Adrenal gland (tissue), 12 donors: ENCODE results near the gene MTAP. TPM values are rescaled to one million over a fixed set of nuclear protein-coding genes. Genes with fewer than 3 reads are reported as not detected.

Experiments
- DNase-seq, 7 donors: peaks; one replicate each; pipeline ENCODE4 v3.0.0-alpha.2; 2019 to 2020
- H3K27ac ChIP-seq, 5 donors: fragments of 200-600 bp; sonication (generic) in 4 of 5; 1 replicate in 3 of 5; 2 replicates in 2 of 5; pipeline versions ENCODE4 v1.5.1 to v1.8.0; 2016 to 2020; ENCODE audit warnings: mild to moderate bottlenecking in 1 of 5
- H3K27me3 ChIP-seq: fragments of 200-600 bp; 2 replicates; pipeline ENCODE4 v1.8.0; 2021
- H3K36me3 ChIP-seq, 2 donors: fragments of 200-600 bp; replicated peaks in 1 of 2; 1 replicate in 1 of 2; 2 replicates in 1 of 2; pipeline versions ENCODE4 v1.5.1 to v1.8.0; 2018 to 2022
- H3K4me1 ChIP-seq, 2 donors: fragments of 200-600 bp; replicated peaks in 1 of 2; 1 replicate in 1 of 2; 2 replicates in 1 of 2; pipeline versions ENCODE4 v1.5.1 to v1.8.0; 2018 to 2021
- H3K4me3 ChIP-seq, 4 donors: fragments of 200-600 bp; sonication (generic) in 3 of 4; one replicate each; pipeline ENCODE4 v1.5.1; 2016 to 2018
- H3K9me3 ChIP-seq, 3 donors: fragments of 200-600 bp; sonication (generic) in 1 of 3; replicated peaks in 1 of 3; 1 replicate in 2 of 3; 2 replicates in 1 of 3; pipeline versions ENCODE4 v1.5.1 to v1.8.0; 2016 to 2021
- CTCF ChIP-seq, 6 experiments: fragments of 450-650 bp in 4 of 6; fragments of 200-600 bp in 2 of 6; sonication (generic) in 1 of 6; IDR thresholded peaks; 1 replicate in 5 of 6; 2 replicates in 1 of 6; pipeline versions ENCODE4 v1.5.1 to v1.8.0; 2016 to 2021; ENCODE audit warnings: antibody characterized with exemption in 6 of 6, mild to moderate bottlenecking in 2 of 6, moderate library complexity in 1 of 6
- POLR2A ChIP-seq, 2 donors: fragments of 450-650 bp; IDR thresholded peaks; one replicate each; pipeline ENCODE4 v1.6.1; 2017; ENCODE audit warnings: antibody characterized with exemption in 2 of 2, mild to moderate bottlenecking in 2 of 2, moderate library complexity in 1 of 2
- WGBS, 4 donors: extraction: QIAGEN DNeasy Blood & Tissue Kit in 2 of 4; methylation state at CpG; one replicate each; pipeline versions ENCODE4 v1.1.5 to v1.1.7; 2013 to 2017; 5-methylcytosine and 5-hydroxymethylcytosine counted together
- intact Hi-C, 2 donors: fragments of 100-400 bp; cut with DNase I; formaldehyde crosslinking; loops; one replicate each; pipeline versions ENCODE4 v1.14.1 to v1.15.0; 2022 to 2023
- polyA plus RNA-seq, 3 donors: library from polyadenylated mRNA; stranded (reverse); fragments of 200-250 nt in 2 of 3; fragments of 350-450 nt in 1 of 3; fragmentation: Illumina TruSeq in 1 of 3; extraction: RNeasy Lipid Tissue Mini Kit (QIAGEN cat#74804) in 1 of 3; gene quantifications; one replicate each; pipeline ENCODE4 v1.2.3, GENCODE V29; 2013 to 2014
- total RNA-seq, 9 donors: library from RNA; depleted of rRNA in 4 of 9; stranded (reverse); fragments of >200 nt in 4 of 9; fragments of 120-200 nt in 1 of 9; fragmentation: NEBNext Ultra II Directional in 1 of 9; extraction: Animal tissue kit (Norgen Biotek cat#: 25700) in 1 of 9; gene quantifications; one replicate each; pipeline versions ENCODE4 v1.1.0 to v1.2.4, GENCODE V29; 2013 to 2023
- donor health status: healthy with polysubstance abuse.
- donor health status: Bipolar disorder and iron deficiency.
- donor health status: DM: yes; HTN: yes; CAD: no.
- donor health status: DM: no; HTN: no; CAD: no.
- donor health status: DM: no; HTN: no; CAD: no.
- donor health status: DM: yes; HTN: yes; CAD: no.

The MTAP gene
- total and polyA plus RNA-seq, 12 donors = 6.4 to 38.2 (median 21.9) TPM

- no peak for TF ChIP-seq POLR2A (IDR thresholded peaks at IDR 0.05)
- TF ChIP-seq CTCF (IDR thresholded peaks at IDR 0.05) = no peak
- Histone ChIP-seq H3K9me3 (no peaks in the 10 kb centered on the region), H3K4me1 (no peaks in the 10 kb centered on the region), H3K27me3 (peaks cover 22% of the 10 kb centered on the region), H3K27ac (no peak overlapping the region), H3K36me3 (no peaks in the 10 kb centered on the region), H3K4me3 (no peak overlapping the region)
- DNase-seq = no peak
- intact Hi-C loops = no loop called here
These were observed 181.7 kb downstream of the MTAP start for GRCh38 chr9:21984101-21984500.

GRCh38 chr9:21985964-21986667 lies 183.7 kb downstream of the MTAP start:
- WGBS, 4 donors = 79 to 86% (median 83%) methylated on average over 5 of the region's 5 CpGs
- Histone ChIP-seq H3K9me3 (no peaks in the 10 kb centered on the region), H3K4me1 (no peaks in the 10 kb centered on the region), H3K4me3 (no peak overlapping the region), H3K36me3 (no peaks in the 10 kb centered on the region), H3K27me3 (peaks cover 25% of the 10 kb centered on the region), H3K27ac (no peak overlapping the region)
- no peak for TF ChIP-seq CTCF (IDR thresholded peaks at IDR 0.05)
- intact Hi-C loops = no loop called here
- DNase-seq = no peak

Other genes starting within 250 kb of the MTAP start
- gene CDKN2A, start 191.8 kb downstream of the MTAP start, total RNA-seq = 10 to 100 TPM in 6 of 9 donors, 1 to 10 TPM in 2, under 1 TPM in 1; 0.39 to 34.5 (median 15.9) TPM
- 10 to 100 TPM in 2 of 3 donors, 1 to 10 TPM in 1; 2.6 to 15.8 (median 11.6) TPM for gene CDKN2A, start 191.8 kb downstream of the MTAP start, polyA plus RNA-seq
- gene CDKN2B-AS1, start 192.2 kb downstream of the MTAP start, total RNA-seq = 1 to 10 TPM in 3 of 9 donors, under 1 TPM in 5, not detected in 1; 0.28 to 2.5 (median 0.78) TPM
- 1 to 10 TPM in 1 of 3 donors, under 1 TPM in 2; 0.13 to 1.5 (median 0.74) TPM for gene CDKN2B-AS1, start 192.2 kb downstream of the MTAP start, polyA plus RNA-seq
- 10 to 100 TPM in 2 of 9 donors, 1 to 10 TPM in 6, under 1 TPM in 1; 0.78 to 13.8 (median 5.2) TPM for gene CDKN2B, start 206.7 kb downstream of the MTAP start, total RNA-seq
- gene CDKN2B, start 206.7 kb downstream of the MTAP start, polyA plus RNA-seq = 1 to 10 TPM; 1.4 to 4.3 (median 3.3) TPM